Cardiac muscle cell (in vitro differentiated cells and primary cell): ENCODE measurements around the gene RPS6KA1. TPM values are rescaled to one million over a fixed set of nuclear protein-coding genes. Genes with fewer than 3 reads are reported as not detected.
"Not testable (repeated sequence)": the region's sequence is repeated elsewhere in the genome, so short reads cannot be mapped to it uniquely, and the experiment has no call there.

Source experiments
- DNase-seq, 2 donors: peaks; one replicate each; pipeline versions ENCODE4 v3.0.0 to v3.0.0-alpha.2; 2010 to 2017; ENCODE audit warnings: low read depth in 1 of 2, low spot score in 1 of 2
- H3K27ac ChIP-seq: fragments of 200-600 bp; sonication (generic); 2 replicates; pipeline ENCODE4 v1.5.1; 2016
- H3K27me3 ChIP-seq: fragments of 200-600 bp; sonication (generic); 2 replicates; pipeline ENCODE4 v1.6.0; 2016; ENCODE audit warnings: control low read depth
- H3K36me3 ChIP-seq: fragments of 200-600 bp; sonication (generic); 2 replicates; pipeline ENCODE4 v1.5.1; 2016; ENCODE audit warnings: control low read depth
- H3K4me1 ChIP-seq: fragments of 200-600 bp; sonication (generic); 2 replicates; pipeline ENCODE4 v1.8.1; 2017; ENCODE audit warnings: low read depth, mild to moderate bottlenecking, mixed run types
- H3K4me3 ChIP-seq: fragments of 200-600 bp; sonication (generic); 2 replicates; pipeline ENCODE4 v1.5.1; 2016; ENCODE audit warnings: mild to moderate bottlenecking
- H3K9me3 ChIP-seq: fragments of 200-600 bp; sonication (generic); 2 replicates; pipeline ENCODE4 v1.5.1; 2017; ENCODE audit warnings: low read depth, mild to moderate bottlenecking, control low read depth
- polyA plus RNA-seq: library from polyadenylated mRNA; unstranded; fragments of >200 nt; fragmentation: Nextera tagmentation; extraction: Ambion mirVana; gene quantifications from 2 replicates; pipeline ENCODE4 v1.2.1, GENCODE V29; 2016
- total RNA-seq: library from RNA; depleted of rRNA; stranded (reverse); fragments of >200 nt; gene quantifications from 2 replicates; pipeline ENCODE4 v1.2.3, GENCODE V29; 2016
- TF ChIP-seq, protein P1 (sequence below): IDR thresholded peaks from 2 replicates; pipeline ENCODE4 v1.5.1; 2012; ENCODE audit warnings: low read depth, mild to moderate bottlenecking, low read length

Gene RPS6KA1
- total and polyA plus RNA-seq, 2 experiments from 2014 or later = 22.6 to 46.2 TPM

GRCh38 chr1:26582053-26582835, 52.7 kb downstream of the RPS6KA1 start:
- Histone ChIP-seq H3K36me3 (no peaks in the 10 kb centered on the region), H3K27ac (no peak overlapping the region), H3K9me3 (no peaks in the 10 kb centered on the region), H3K4me3 (no peak overlapping the region), H3K4me1 (no peaks in the 10 kb centered on the region), H3K27me3 (no peaks in the 10 kb centered on the region)
- TF ChIP-seq, protein P1, sequence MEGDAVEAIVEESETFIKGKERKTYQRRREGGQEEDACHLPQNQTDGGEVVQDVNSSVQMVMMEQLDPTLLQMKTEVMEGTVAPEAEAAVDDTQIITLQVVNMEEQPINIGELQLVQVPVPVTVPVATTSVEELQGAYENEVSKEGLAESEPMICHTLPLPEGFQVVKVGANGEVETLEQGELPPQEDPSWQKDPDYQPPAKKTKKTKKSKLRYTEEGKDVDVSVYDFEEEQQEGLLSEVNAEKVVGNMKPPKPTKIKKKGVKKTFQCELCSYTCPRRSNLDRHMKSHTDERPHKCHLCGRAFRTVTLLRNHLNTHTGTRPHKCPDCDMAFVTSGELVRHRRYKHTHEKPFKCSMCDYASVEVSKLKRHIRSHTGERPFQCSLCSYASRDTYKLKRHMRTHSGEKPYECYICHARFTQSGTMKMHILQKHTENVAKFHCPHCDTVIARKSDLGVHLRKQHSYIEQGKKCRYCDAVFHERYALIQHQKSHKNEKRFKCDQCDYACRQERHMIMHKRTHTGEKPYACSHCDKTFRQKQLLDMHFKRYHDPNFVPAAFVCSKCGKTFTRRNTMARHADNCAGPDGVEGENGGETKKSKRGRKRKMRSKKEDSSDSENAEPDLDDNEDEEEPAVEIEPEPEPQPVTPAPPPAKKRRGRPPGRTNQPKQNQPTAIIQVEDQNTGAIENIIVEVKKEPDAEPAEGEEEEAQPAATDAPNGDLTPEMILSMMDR = no peak
- no peak for DNase-seq

- DNase-seq = peak in 1 of 2 donors; percentile 78
- Histone ChIP-seq H3K27ac (no peak overlapping the region), H3K4me3 (no peak overlapping the region)
Observed at GRCh38 chr1:26582836-26583460, 53.4 kb downstream of the RPS6KA1 start.

GRCh38 chr1:26583646-26584485, 54.3 kb downstream of the RPS6KA1 start:
- no peak for DNase-seq
- H3K36me3 ChIP-seq = no peaks in the 10 kb centered on the region
- H3K4me1 ChIP-seq = no peaks in the 10 kb centered on the region
- no peaks in the 10 kb centered on the region for H3K27me3 ChIP-seq
- TF ChIP-seq, protein P1 = no peak
- no peaks in the 10 kb centered on the region for H3K9me3 ChIP-seq
- no peak overlapping the region for H3K27ac ChIP-seq
- no peak overlapping the region for H3K4me3 ChIP-seq

More at GRCh38 chr1:26582836-26583460, 53.4 kb downstream of the RPS6KA1 start:
- Histone ChIP-seq H3K27me3 (no peaks in the 10 kb centered on the region), H3K36me3 (no peaks in the 10 kb centered on the region), H3K4me1 (no peaks in the 10 kb centered on the region), H3K9me3 (no peaks in the 10 kb centered on the region)
- TF ChIP-seq, protein P1 = no peak

DNA sequence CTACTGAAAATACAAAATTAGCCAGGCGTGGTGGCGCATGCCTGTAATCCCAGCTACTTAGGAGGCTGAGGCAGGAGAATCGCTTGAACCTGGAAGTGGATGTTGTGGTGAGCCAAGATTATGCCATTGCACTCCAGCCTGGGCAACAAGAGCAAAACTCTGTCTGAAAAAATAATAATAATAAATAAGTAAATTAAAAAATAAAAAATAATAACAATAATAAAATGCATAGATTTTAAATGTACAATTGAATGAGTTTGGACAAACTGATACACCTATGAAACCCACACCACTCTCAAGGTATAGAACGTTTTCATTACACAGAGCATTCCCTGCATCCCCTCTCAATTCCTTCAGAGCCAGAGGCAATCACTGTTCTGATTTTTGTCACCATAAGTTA, 55.0 kb downstream of the RPS6KA1 start:
- not testable (repeated sequence) for H3K27me3 ChIP-seq, H3K27ac ChIP-seq, H3K4me3 ChIP-seq, DNase-seq, H3K4me1 ChIP-seq, H3K9me3 ChIP-seq, H3K36me3 ChIP-seq

- Histone ChIP-seq H3K4me3 (no peak overlapping the region), H3K27ac (no peak overlapping the region), H3K36me3 (no peaks in the 10 kb centered on the region), H3K4me1 (no peaks in the 10 kb centered on the region), H3K9me3 (no peaks in the 10 kb centered on the region), H3K27me3 (no peaks in the 10 kb centered on the region)
- DNase-seq = no peak
- TF ChIP-seq, protein P1 = no peak
Observed at GRCh38 chr1:26585471-26585870, 55.9 kb downstream of the RPS6KA1 start.

GRCh38 chr1:26593385-26593784, 63.8 kb downstream of the RPS6KA1 start:
- Histone ChIP-seq H3K27me3 (no peaks in the 10 kb centered on the region), H3K9me3 (no peaks in the 10 kb centered on the region), H3K4me1 (no peaks in the 10 kb centered on the region), H3K27ac (no peak overlapping the region), H3K4me3 (no peak overlapping the region), H3K36me3 (no peaks in the 10 kb centered on the region)
- no peak for DNase-seq
- TF ChIP-seq, protein P1 = no peak

DNA sequence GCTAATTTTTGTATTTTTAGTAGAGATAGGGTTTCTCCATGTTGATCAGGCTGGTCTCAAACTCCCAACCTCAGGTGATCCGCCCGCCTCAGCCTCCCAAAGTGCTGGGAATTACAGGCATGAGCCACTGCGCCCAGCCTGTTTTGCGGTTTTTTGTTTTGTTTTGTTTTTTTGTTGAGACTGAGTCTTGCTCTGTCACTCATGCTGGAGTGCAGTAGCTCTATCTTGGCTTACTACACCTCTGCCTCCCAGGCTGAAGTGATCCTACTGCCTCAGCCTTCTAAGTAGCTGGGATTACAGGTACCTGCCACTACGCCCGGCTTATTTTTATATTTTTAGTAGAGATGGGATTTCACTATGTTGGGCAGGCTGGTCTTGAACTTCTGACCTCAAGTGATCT, 65.0 kb downstream of the RPS6KA1 start:
- not testable (repeated sequence) for H3K27me3 ChIP-seq, H3K36me3 ChIP-seq, H3K4me1 ChIP-seq, H3K27ac ChIP-seq, DNase-seq, H3K4me3 ChIP-seq, H3K9me3 ChIP-seq
